ENCODE data around the gene TMEM252. TPM values are rescaled to one million over a fixed set of nuclear protein-coding genes. Genes with fewer than 3 reads are reported as not detected.

TMEM252 gene
- total RNA-seq, 1 experiment from 2014 or later = not detected

GRCh38 chr9:68507806-68508145 is 32.9 kb downstream of the TMEM252 start:
- no peak overlapping the region for H3K4me3 ChIP-seq (ENCODE audit: low read length)
- intact Hi-C loops (cut with micrococcal nuclease) = loop anchor here (5.0 to 10.0 kb wide), 2 partner anchors 47 to 165 kb away; no protein-coding TSS in a partner anchor
- no peak overlapping the region for H3K27ac ChIP-seq (ENCODE audit: low read length)
- H3K4me1 ChIP-seq (ENCODE audit: insufficient read depth, low read length) = peaks cover 11% of the 10 kb centered on the region; the same call in 1 of the 2 replicates
- no peak overlapping the region for H3K4me2 ChIP-seq (ENCODE audit: low read length)
- H3K9me3 ChIP-seq (ENCODE audit: low read length) = no peaks in the 10 kb centered on the region
- H3K79me2 ChIP-seq (ENCODE audit: low read length) = no peaks in the 10 kb centered on the region
- H2AFZ ChIP-seq (ENCODE audit: low read length) = no peak overlapping the region
- H3K9ac ChIP-seq (ENCODE audit: low read length) = no peak overlapping the region
- ChIA-PET CTCF (no interaction called here), POLR2A (ENCODE audit: unreplicated experiment) (no interaction called here)
- ATAC-seq (no peak), DNase-seq (no peak)
- H3K9me2 ChIP-seq (replicated peaks; ENCODE audit: low read length) = no peaks in the 10 kb centered on the region
- no peak for TF ChIP-seq EZH2phosphoT487 (IDR thresholded peaks at IDR 0.05; ENCODE audit: borderline replicate concordance, low read length)
- no peak for TF ChIP-seq EZH2 (IDR thresholded peaks at IDR 0.05; ENCODE audit: low read length, unreplicated experiment)
- TF ChIP-seq CTCF (conservative IDR thresholded peaks at IDR 0.05; ENCODE audit: low read depth, low read length) = no peak
- H3F3A ChIP-seq (ENCODE audit: low read length, unreplicated experiment) = no peaks in the 10 kb centered on the region
- peaks cover 8% of the 10 kb centered on the region for H3K36me3 ChIP-seq (ENCODE audit: low read depth, low read length)
- BruUV-seq (replicated peaks) = no TSS peak
- no peaks in the 10 kb centered on the region for H4K20me1 ChIP-seq (ENCODE audit: low read length)
- H3K27me3 ChIP-seq (ENCODE audit: low read length) = no peaks in the 10 kb centered on the region

- no peak overlapping the region for H3K27ac ChIP-seq (ENCODE audit: low read length)
- ATAC-seq (no peak), DNase-seq (peak; percentile 35)
- H3K79me2 ChIP-seq (ENCODE audit: low read length) = no peaks in the 10 kb centered on the region
- no peak for TF ChIP-seq EZH2phosphoT487 (IDR thresholded peaks at IDR 0.05; ENCODE audit: borderline replicate concordance, low read length)
- peak; percentile 66; the same call in 1 of the 2 replicates for TF ChIP-seq CTCF (conservative IDR thresholded peaks at IDR 0.05; ENCODE audit: low read depth, low read length)
- H3K9ac ChIP-seq (ENCODE audit: low read length) = no peak overlapping the region
- no peak overlapping the region for H3K4me3 ChIP-seq (ENCODE audit: low read length)
- H3K9me2 ChIP-seq (replicated peaks; ENCODE audit: low read length) = no peaks in the 10 kb centered on the region
- intact Hi-C loops (cut with micrococcal nuclease) = loop anchor here (5.0 to 10.0 kb wide), 2 partner anchors 48 to 165 kb away; no protein-coding TSS in a partner anchor
- no TSS peak for BruUV-seq (replicated peaks)
- no peak overlapping the region for H2AFZ ChIP-seq (ENCODE audit: low read length)
- H3K4me2 ChIP-seq (ENCODE audit: low read length) = no peak overlapping the region
- H3K27me3 ChIP-seq (ENCODE audit: low read length) = no peaks in the 10 kb centered on the region
- POLR2A ChIA-PET (ENCODE audit: unreplicated experiment) = no interaction called here
- H3K36me3 ChIP-seq (ENCODE audit: low read depth, low read length) = peaks cover 8% of the 10 kb centered on the region
- H4K20me1 ChIP-seq (ENCODE audit: low read length) = no peaks in the 10 kb centered on the region
- no peaks in the 10 kb centered on the region for H3K9me3 ChIP-seq (ENCODE audit: low read length)
- CTCF ChIA-PET = no interaction called here
- no peaks in the 10 kb centered on the region for H3F3A ChIP-seq (ENCODE audit: low read length, unreplicated experiment)
- H3K4me1 ChIP-seq (ENCODE audit: insufficient read depth, low read length) = peaks cover 15% of the 10 kb centered on the region
Observed at GRCh38 chr9:68507130-68507805, 33.4 kb downstream of the TMEM252 start.

GRCh38 chr9:68506551-68506950 is 34.1 kb downstream of the TMEM252 start:
- CTCF ChIA-PET = no interaction called here
- peaks cover 8% of the 10 kb centered on the region for H3K36me3 ChIP-seq (ENCODE audit: low read depth, low read length)
- no peak overlapping the region for H3K9ac ChIP-seq (ENCODE audit: low read length)
- no peak for DNase-seq
- no peak for ATAC-seq
- no TSS peak for BruUV-seq (replicated peaks)
- TF ChIP-seq EZH2phosphoT487 (IDR thresholded peaks at IDR 0.05; ENCODE audit: borderline replicate concordance, low read length) (no peak), CTCF (conservative IDR thresholded peaks at IDR 0.05; ENCODE audit: low read depth, low read length) (no peak), EZH2 (IDR thresholded peaks at IDR 0.05; ENCODE audit: low read length, unreplicated experiment) (no peak)
- H3K4me2 ChIP-seq (ENCODE audit: low read length) = no peak overlapping the region
- POLR2A ChIA-PET (ENCODE audit: unreplicated experiment) = no interaction called here
- intact Hi-C loops (cut with micrococcal nuclease) = loop anchor here (5.0 to 10.0 kb wide), 2 partner anchors 48 to 164 kb away; no protein-coding TSS in a partner anchor
- no peaks in the 10 kb centered on the region for H3K9me2 ChIP-seq (replicated peaks; ENCODE audit: low read length)
- no peaks in the 10 kb centered on the region for H4K20me1 ChIP-seq (ENCODE audit: low read length)
- no peak overlapping the region for H3K4me3 ChIP-seq (ENCODE audit: low read length)
- H2AFZ ChIP-seq (ENCODE audit: low read length) = no peak overlapping the region
- H3K27ac ChIP-seq (ENCODE audit: low read length) = no peak overlapping the region
- H3K9me3 ChIP-seq (ENCODE audit: low read length) = no peaks in the 10 kb centered on the region
- H3K79me2 ChIP-seq (ENCODE audit: low read length) = no peaks in the 10 kb centered on the region
- peaks cover 22% of the 10 kb centered on the region for H3K4me1 ChIP-seq (ENCODE audit: insufficient read depth, low read length)
- H3F3A ChIP-seq (ENCODE audit: low read length, unreplicated experiment) = no peaks in the 10 kb centered on the region
- no peaks in the 10 kb centered on the region for H3K27me3 ChIP-seq (ENCODE audit: low read length)
